Testis (tissue), 2 donors: ENCODE measurements around the gene TWNK.

Source experiments
- POLR2A ChIP-seq: fragments of 450-650 bp; IDR thresholded peaks from one replicate; pipeline ENCODE4 v1.6.1; 2017; ENCODE audit warnings: antibody characterized with exemption, mild to moderate bottlenecking, moderate library complexity
- TF ChIP-seq, protein P1 (sequence below), 3 experiments: fragments of 450-650 bp in 2 of 3; fragments of 200-600 bp in 1 of 3; sonication (generic) in 1 of 3; IDR thresholded peaks; one replicate each; pipeline ENCODE4 v1.5.1; 2016 to 2019; ENCODE audit warnings: antibody characterized with exemption in 3 of 3, mild to moderate bottlenecking in 2 of 3, moderate library complexity in 1 of 3

DNA sequence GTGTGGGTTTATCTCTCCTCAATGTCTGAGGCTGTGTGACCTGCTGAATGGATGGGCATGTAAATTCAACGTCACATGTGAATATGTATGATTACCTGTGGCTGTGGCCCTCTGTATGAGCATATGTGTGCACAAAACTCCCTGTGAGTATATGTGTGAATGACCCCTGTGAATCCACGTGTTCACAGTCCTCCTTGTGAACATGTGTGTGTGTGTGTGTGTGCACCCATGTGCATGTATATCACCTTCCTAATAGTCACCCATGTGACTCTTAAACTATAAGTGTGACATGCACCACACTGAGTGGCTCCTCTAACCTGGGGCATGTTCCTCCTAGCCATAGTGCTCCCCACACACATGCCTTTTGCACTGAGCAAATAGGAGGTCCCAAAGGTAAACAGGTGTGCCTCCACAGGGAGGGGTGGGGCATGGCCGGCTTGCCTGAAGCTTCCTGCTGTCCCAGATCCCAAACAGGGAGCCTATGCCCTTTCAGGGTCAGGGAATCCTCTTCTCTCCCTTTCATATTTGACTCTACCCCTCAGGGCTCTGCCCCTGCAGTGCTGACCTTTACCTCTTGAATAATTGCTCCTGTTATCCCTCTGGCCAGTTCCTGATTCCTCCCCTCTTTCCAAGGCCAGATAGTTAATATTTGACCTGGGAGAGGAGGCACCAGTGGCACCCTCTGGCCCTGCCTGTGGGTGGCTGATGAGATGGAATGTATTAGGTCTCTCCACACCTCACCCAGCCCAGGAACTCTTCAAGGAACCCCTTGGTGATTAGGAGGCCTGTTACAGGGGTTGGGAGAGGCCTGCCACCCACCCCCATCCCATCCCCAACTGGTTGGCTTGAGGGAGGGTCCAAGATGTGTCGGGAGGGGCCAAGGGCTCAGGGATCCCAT is 16.2 kb upstream of the TWNK start:
- TF ChIP-seq, protein P1, sequence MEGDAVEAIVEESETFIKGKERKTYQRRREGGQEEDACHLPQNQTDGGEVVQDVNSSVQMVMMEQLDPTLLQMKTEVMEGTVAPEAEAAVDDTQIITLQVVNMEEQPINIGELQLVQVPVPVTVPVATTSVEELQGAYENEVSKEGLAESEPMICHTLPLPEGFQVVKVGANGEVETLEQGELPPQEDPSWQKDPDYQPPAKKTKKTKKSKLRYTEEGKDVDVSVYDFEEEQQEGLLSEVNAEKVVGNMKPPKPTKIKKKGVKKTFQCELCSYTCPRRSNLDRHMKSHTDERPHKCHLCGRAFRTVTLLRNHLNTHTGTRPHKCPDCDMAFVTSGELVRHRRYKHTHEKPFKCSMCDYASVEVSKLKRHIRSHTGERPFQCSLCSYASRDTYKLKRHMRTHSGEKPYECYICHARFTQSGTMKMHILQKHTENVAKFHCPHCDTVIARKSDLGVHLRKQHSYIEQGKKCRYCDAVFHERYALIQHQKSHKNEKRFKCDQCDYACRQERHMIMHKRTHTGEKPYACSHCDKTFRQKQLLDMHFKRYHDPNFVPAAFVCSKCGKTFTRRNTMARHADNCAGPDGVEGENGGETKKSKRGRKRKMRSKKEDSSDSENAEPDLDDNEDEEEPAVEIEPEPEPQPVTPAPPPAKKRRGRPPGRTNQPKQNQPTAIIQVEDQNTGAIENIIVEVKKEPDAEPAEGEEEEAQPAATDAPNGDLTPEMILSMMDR (IDR thresholded peaks at IDR 0.05), result no peak
- TF ChIP-seq POLR2A, result no peak
